ENCODE data around the gene WARS2.

Gene WARS2

DNA sequence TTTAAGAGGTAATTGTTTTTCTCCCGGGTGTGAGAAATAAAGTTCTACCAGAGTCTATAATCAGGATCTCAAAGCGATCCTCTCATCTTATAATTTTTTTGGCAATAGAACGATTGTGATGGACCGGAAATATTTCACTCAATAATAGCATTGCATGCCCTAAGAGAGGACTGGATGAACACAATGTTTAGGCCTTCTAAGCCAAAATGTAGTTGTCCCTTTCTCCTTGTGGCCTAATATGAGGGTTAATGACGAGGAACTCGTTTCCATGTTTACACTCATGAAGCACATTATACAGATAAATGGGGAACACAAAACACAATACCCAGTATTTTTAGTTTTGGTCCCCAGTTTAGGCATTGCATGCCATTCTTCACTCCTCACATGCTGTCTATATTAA, 158.2 kb downstream of the WARS2 start:
- no peak for DNase-seq

DNA sequence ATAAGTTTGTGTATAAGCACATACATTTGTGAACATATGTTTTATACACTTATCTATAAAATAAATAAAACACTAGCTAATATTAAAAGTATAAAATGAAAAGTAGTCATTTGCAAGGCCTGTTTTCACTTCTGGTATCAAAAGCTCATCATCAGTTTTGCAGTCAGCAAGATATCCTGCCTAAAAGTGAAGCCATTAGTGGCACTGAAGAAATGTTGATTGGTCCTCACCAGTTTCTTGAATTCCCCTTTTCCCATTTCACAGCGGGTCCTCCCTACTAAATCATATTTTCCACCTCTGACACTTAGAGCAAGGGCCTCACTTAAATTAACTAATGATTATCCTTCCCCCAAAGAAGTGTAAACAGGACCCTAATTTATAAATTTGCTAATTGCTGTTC, 159.0 kb downstream of the WARS2 start:
- DNase-seq, result no peak

All from hematopoietic multipotent progenitor cell treated with erythropoietin and hydrocortisone succinate and interleukin-3 and kit ligand, for 8 days (in vitro differentiated cells).